ENCODE data around the gene CD55.

DNA sequence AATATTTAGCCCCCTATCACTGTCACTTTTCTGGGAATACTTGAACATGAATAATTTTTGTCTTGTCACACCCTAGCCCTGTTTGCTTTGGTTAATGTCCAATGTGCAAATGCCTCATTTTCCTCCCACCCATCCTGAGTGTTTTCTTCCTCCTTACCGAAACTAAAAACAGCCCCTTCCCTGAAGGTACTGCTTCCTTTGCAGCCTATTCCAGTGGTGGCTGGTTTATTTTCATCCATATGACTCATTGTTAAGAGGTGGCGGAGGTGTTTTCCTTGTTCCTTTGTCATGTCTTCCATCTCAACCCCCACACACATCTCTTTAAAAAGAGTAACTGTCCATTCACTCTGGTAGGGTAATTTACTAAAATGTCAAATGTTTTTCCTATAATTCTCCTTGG, 40.4 kb downstream of the CD55 start:
- TF ChIP-seq, protein P1, sequence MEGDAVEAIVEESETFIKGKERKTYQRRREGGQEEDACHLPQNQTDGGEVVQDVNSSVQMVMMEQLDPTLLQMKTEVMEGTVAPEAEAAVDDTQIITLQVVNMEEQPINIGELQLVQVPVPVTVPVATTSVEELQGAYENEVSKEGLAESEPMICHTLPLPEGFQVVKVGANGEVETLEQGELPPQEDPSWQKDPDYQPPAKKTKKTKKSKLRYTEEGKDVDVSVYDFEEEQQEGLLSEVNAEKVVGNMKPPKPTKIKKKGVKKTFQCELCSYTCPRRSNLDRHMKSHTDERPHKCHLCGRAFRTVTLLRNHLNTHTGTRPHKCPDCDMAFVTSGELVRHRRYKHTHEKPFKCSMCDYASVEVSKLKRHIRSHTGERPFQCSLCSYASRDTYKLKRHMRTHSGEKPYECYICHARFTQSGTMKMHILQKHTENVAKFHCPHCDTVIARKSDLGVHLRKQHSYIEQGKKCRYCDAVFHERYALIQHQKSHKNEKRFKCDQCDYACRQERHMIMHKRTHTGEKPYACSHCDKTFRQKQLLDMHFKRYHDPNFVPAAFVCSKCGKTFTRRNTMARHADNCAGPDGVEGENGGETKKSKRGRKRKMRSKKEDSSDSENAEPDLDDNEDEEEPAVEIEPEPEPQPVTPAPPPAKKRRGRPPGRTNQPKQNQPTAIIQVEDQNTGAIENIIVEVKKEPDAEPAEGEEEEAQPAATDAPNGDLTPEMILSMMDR (IDR thresholded peaks at IDR 0.05; ENCODE audit: insufficient read depth, low read length, poor library complexity, severe bottlenecking) = no peak
- no peak for TF ChIP-seq EZH2phosphoT487 (conservative IDR thresholded peaks at IDR 0.05; ENCODE audit: low read length)
